Activated CD4-positive, alpha-beta T cell treated with anti-CD3 and anti-CD28 coated beads, Interleukin-2, amount 10 ng/mL, durations not matched to agents 7 days and 5 days (primary cell): Measurements from ENCODE around the gene SFXN2. TPM values are rescaled to one million over a fixed set of nuclear protein-coding genes. Genes with fewer than 3 reads are reported as not detected.
"Not testable (repeated sequence)": the region's sequence is repeated elsewhere in the genome, so short reads cannot be mapped to it uniquely, and the experiment has no call there.

ENCODE experiments used
- CTCF ChIA-PET: fragments of 350-600 bp; sonication (Branson Sonifier 250); formaldehyde crosslinking; loops from one replicate; lab custom pipeline; 2021; ENCODE audit warnings: antibody characterized with exemption; lab: Charles Lee
- POLR2A ChIA-PET: fragments of 350-600 bp; sonication (Branson Sonifier 250); formaldehyde crosslinking; loops from one replicate; lab custom pipeline; 2021; ENCODE audit warnings: antibody characterized with exemption; lab: Charles Lee
- DNase-seq: peaks from one replicate; pipeline ENCODE4 v3.0.0-alpha.2; 2020
- H3K27ac Mint-ChIP-seq: one replicate; pipeline ENCODE4 v1.8.0; 2021; ENCODE audit warnings: mild to moderate bottlenecking, moderate library complexity, mixed read lengths
- H3K27me3 Mint-ChIP-seq: one replicate; pipeline ENCODE4 v1.8.0; 2021; ENCODE audit warnings: mixed read lengths
- H3K36me3 Mint-ChIP-seq: one replicate; pipeline ENCODE4 v1.8.0; 2021; ENCODE audit warnings: low read depth, mixed read lengths
- H3K4me1 Mint-ChIP-seq: one replicate; pipeline ENCODE4 v1.8.0; 2021; ENCODE audit warnings: mixed read lengths
- H3K4me3 Mint-ChIP-seq: one replicate; pipeline ENCODE4 v1.8.0; 2021; ENCODE audit warnings: mild to moderate bottlenecking, moderate library complexity, mixed read lengths
- H3K9me3 Mint-ChIP-seq: one replicate; pipeline ENCODE4 v1.8.0; 2021; ENCODE audit warnings: mixed read lengths
- total RNA-seq, 2 experiments: library from RNA; stranded (reverse); gene quantifications; one replicate each; pipeline ENCODE4 v1.2.3, GENCODE V29; 2021

SFXN2 gene
- total RNA-seq, 2 experiments from 2014 or later = 20.7 to 23.6 TPM

GRCh38 chr10:102744374-102745051, 30.1 kb downstream of the SFXN2 start:
- Mint-ChIP-seq H3K4me3 (peak overlapping the region; percentile 91), H3K27me3 (no peaks in the 10 kb centered on the region), H3K27ac (peak overlapping the region; percentile 95), H3K4me1 (peaks cover 47% of the 10 kb centered on the region), H3K9me3 (peaks cover 4% of the 10 kb centered on the region), H3K36me3 (peaks cover 22% of the 10 kb centered on the region)
- ChIA-PET POLR2A (interaction anchor here (1.2 kb wide), 1 partner anchor 31 kb away, joined by 3 read pairs; no protein-coding TSS in a partner anchor), CTCF (interaction anchor here (1.1 to 2.0 kb wide), 4 partner anchors 9 to 31 kb away, joined by 4 to 8 read pairs (median 5); partner anchors contain the start of genes ARL3 and SFXN2)
- peak; percentile 12 for DNase-seq

DNA sequence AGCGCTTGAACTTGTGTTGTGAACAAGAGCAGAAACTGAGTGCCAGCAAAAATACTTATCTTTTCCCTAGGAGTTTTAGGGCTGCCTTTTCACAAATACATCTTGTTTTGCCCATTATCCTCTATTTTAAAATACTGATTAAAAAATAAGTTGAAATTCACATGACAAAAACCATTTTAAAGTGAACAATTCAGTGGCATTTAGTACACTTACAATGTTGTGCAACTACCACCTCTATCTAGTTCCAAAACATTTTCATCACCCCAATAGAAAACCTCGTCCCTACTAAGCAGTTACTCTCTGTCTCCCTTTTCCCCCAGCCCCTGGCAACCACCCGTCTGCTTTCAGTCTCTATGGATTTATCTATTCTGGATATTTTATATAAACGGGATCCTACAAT, 30.7 kb downstream of the SFXN2 start:
- DNase-seq = no peak
- peaks cover 22% of the 10 kb centered on the region for H3K36me3 Mint-ChIP-seq
- H3K4me3 Mint-ChIP-seq = peak overlapping the region; percentile 91
- H3K27me3 Mint-ChIP-seq = no peaks in the 10 kb centered on the region
- ChIA-PET POLR2A (no interaction called here), CTCF (interaction anchor here (0.5 to 2.0 kb wide), 3 partner anchors 9 to 1157 kb away, joined by 3 to 8 read pairs (median 6); partner anchors contain the start of genes ARL3, DPCD, POLL and SFXN2)
- H3K4me1 Mint-ChIP-seq = peaks cover 47% of the 10 kb centered on the region
- peaks cover 4% of the 10 kb centered on the region for H3K9me3 Mint-ChIP-seq
- no peak overlapping the region for H3K27ac Mint-ChIP-seq

GRCh38 chr10:102752266-102752930, 38.0 kb downstream of the SFXN2 start:
- CTCF ChIA-PET = interaction anchor here (0.7 to 2.5 kb wide), 8 partner anchors 10 to 105 kb away, joined by 3 to 6 read pairs (median 3); partner anchors contain the start of genes ARL3 and SFXN2
- Mint-ChIP-seq H3K4me1 (peaks cover 42% of the 10 kb centered on the region), H3K27ac (peak overlapping the region; percentile 44), H3K27me3 (no peaks in the 10 kb centered on the region), H3K36me3 (peaks cover 13% of the 10 kb centered on the region), H3K4me3 (no peak overlapping the region), H3K9me3 (no peaks in the 10 kb centered on the region)
- POLR2A ChIA-PET = interaction anchor here (0.7 kb wide), 1 partner anchor 9 kb away, joined by 5 read pairs; the partner anchor contains the start of gene WBP1L
- no peak for DNase-seq

DNA sequence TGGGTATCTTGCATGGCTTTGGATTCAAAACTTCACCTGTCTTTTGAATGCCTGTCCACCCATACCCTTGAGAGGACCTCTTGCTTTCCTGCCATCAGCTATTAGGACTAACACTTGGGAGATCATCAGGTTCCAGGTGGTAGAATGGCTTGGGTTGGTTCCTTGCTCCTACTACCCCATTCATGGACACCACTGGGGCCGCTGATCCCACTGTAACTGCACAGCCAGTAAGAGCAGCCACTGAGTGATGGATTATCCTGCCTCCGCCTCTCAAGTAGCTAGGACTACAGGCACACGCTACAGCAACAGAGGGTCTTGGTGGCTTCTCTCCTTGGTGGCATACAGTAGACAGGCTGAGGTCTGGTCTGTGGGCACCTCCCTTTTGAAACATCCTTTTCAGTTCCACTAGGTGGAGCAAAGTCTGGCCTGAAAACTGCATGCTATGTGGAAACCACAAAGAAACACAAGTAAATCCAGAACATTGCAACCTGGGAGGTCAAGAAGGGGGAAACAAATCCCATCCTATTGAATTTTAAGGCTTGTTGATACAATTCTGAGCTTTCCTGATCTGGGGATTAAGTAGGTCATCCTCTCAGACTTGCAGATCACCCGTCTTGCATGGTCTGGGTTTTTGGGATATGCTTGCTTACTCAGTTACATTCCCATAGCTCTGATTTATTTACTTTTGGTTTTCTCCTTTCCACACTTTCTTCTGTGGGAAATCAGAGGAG, 38.7 kb downstream of the SFXN2 start:
- no peaks in the 10 kb centered on the region for H3K9me3 Mint-ChIP-seq
- no peak overlapping the region for H3K27ac Mint-ChIP-seq
- no peak overlapping the region for H3K4me3 Mint-ChIP-seq
- peak; percentile 42 for DNase-seq
- CTCF ChIA-PET = interaction anchor here (0.7 to 2.5 kb wide), 9 partner anchors 8 to 105 kb away, joined by 3 to 8 read pairs (median 4); partner anchors contain the start of genes ARL3 and SFXN2
- peaks cover 13% of the 10 kb centered on the region for H3K36me3 Mint-ChIP-seq
- no peaks in the 10 kb centered on the region for H3K27me3 Mint-ChIP-seq
- peaks cover 45% of the 10 kb centered on the region for H3K4me1 Mint-ChIP-seq
- POLR2A ChIA-PET = no interaction called here

- Mint-ChIP-seq H3K4me3 (no peak overlapping the region), H3K27me3 (no peaks in the 10 kb centered on the region), H3K9me3 (no peaks in the 10 kb centered on the region), H3K36me3 (peaks cover 10% of the 10 kb centered on the region), H3K4me1 (peaks cover 46% of the 10 kb centered on the region), H3K27ac (no peak overlapping the region)
- ChIA-PET POLR2A (no interaction called here), CTCF (interaction anchor here (0.9 to 2.5 kb wide), 5 partner anchors 9 to 21 kb away, joined by 3 to 8 read pairs (median 5); no protein-coding TSS in a partner anchor)
- DNase-seq = no peak
Observed at GRCh38 chr10:102753718-102754117, 39.3 kb downstream of the SFXN2 start.

DNA sequence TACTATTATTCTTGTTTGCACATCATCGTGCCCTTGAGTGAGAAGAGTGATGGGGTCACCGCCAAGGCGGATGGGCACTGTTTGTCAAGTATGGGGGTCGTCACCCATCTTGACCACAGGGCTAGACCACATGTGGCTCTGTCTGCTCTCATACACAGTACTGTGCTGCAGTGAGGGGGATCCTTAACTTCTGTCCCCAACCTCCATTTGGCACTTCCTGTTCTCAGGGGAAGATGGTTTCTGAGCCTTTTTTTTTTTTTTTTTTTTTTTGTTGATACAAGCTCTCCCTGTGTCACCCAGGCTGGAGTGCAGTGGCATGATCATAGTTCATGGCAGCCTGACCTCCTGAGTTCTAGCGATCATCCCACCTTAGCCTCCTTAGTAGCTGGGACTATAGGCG, 42.9 kb downstream of the SFXN2 start:
- CTCF ChIA-PET = interaction anchor here (0.6 kb wide), 1 partner anchor 22 kb away, joined by 3 read pairs; no protein-coding TSS in a partner anchor
- peaks cover 38% of the 10 kb centered on the region for H3K4me1 Mint-ChIP-seq
- H3K27me3 Mint-ChIP-seq = no peaks in the 10 kb centered on the region
- POLR2A ChIA-PET = no interaction called here
- H3K27ac Mint-ChIP-seq = no peak overlapping the region
- H3K4me3 Mint-ChIP-seq = no peak overlapping the region
- no peak for DNase-seq
- peaks cover 12% of the 10 kb centered on the region for H3K36me3 Mint-ChIP-seq
- no peaks in the 10 kb centered on the region for H3K9me3 Mint-ChIP-seq

DNA sequence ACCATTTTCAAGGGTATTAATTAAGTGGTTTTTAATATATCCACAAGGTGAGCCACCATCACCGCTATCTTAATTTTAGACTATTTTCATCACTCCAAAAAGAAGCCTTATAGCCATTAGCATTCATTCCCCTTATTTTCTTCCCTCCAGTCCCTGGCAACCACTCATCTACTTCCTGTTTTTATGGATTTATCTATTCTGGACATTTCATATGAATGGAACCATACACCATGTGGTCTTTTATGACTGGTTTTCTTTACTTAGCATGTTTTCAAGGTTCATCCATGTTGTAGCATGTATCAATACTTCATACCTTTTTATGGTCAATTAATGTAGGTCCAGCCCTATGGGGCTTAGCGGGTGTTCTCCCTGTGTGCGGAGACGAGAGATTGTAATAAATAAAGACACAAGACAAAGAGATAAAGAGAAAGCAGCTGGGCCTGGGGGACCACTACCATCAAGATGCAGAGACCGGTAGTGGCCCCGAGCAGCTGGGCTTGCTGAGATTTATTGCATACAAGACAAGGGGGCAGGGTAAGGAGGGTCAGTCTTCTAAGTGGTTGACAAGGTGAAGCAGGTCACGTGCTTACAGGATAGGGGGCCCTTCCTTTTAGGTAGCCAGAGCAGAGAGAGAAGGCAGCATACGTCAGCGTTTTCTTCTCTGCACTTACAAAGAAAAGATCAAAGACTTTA, 44.0 kb downstream of the SFXN2 start:
- Mint-ChIP-seq H3K4me1 (peaks cover 30% of the 10 kb centered on the region), H3K27me3 (no peaks in the 10 kb centered on the region), H3K4me3 (no peak overlapping the region), H3K36me3 (peaks cover 16% of the 10 kb centered on the region), H3K27ac (no peak overlapping the region), H3K9me3 (no peaks in the 10 kb centered on the region)
- ChIA-PET CTCF (interaction anchor here (0.6 kb wide), 1 partner anchor 21 kb away, joined by 3 read pairs; no protein-coding TSS in a partner anchor), POLR2A (no interaction called here)
- DNase-seq = no peak

DNA sequence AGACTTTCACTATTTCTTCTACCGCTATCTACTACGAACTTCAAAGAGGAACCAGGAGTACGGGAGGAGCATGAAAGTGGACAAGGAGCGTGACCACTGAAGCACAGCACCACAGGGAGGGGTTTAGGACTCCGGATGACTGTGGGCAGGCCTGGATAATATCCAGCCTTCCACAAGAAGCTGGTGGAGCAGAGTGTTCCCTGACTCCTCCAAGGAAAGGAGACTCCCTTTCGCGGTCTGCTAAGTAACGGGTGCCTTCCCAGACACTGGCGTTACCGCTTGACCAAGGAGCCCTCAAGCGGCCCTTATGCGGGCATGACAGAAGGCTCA, 44.5 kb downstream of the SFXN2 start:
- Mint-ChIP-seq H3K4me1 (peaks cover 26% of the 10 kb centered on the region), H3K36me3 (peaks cover 17% of the 10 kb centered on the region)
- DNase-seq, H3K9me3 Mint-ChIP-seq, H3K27ac Mint-ChIP-seq, POLR2A ChIA-PET, H3K27me3 Mint-ChIP-seq, H3K4me3 Mint-ChIP-seq: not testable (repeated sequence)
- CTCF ChIA-PET = interaction anchor here (1.3 kb wide), 1 partner anchor 15 kb away, joined by 4 read pairs; the partner anchor contains the start of gene WBP1L

- Mint-ChIP-seq H3K27ac (no peak overlapping the region), H3K4me3 (no peak overlapping the region), H3K9me3 (no peaks in the 10 kb centered on the region), H3K36me3 (peaks cover 23% of the 10 kb centered on the region), H3K4me1 (peaks cover 28% of the 10 kb centered on the region), H3K27me3 (no peaks in the 10 kb centered on the region)
- DNase-seq = no peak
- ChIA-PET CTCF (interaction anchor here (1.3 kb wide), 1 partner anchor 16 kb away, joined by 4 read pairs; the partner anchor contains the start of gene WBP1L), POLR2A (no interaction called here)
Observed at GRCh38 chr10:102759497-102760210, 45.2 kb downstream of the SFXN2 start.

GRCh38 chr10:102761981-102762380, 47.5 kb downstream of the SFXN2 start:
- Mint-ChIP-seq H3K36me3 (peaks cover 38% of the 10 kb centered on the region), H3K9me3 (no peaks in the 10 kb centered on the region), H3K4me1 (peaks cover 29% of the 10 kb centered on the region), H3K27ac (no peak overlapping the region), H3K4me3 (no peak overlapping the region), H3K27me3 (no peaks in the 10 kb centered on the region)
- ChIA-PET POLR2A (no interaction called here), CTCF (interaction anchor here (0.5 to 1.3 kb wide), 2 partner anchors 10 to 264 kb away, joined by 3 read pairs; no protein-coding TSS in a partner anchor)
- DNase-seq = no peak

DNA sequence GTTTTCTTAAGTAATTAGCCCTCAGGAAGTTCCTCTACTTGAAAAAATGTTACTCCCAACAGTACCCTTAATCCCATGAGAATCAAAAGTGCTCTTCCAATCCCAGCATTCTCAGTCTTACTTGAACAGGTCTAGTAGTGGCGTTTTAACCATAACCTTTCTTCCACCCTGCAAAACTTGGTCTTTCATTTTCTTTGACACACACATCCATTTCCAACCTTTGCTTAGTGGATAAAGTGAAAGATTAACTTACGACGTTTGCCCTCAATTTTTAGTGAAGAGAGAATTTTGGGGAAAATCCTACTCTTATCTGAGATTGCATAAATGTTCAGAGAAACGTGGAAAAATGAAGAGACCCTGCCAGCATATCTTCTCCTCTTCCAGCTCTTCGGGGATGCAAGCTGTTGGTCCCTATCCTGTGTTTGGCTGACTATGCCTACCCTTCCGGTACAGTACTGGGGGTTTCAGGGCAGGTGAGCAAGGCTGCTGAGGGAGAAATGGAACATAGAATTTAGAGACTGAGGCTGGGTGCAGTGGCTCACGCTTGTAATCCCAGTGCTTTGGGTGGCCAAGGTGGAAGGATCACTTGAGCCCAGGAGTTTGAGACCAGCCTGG, 48.1 kb downstream of the SFXN2 start:
- Mint-ChIP-seq H3K4me1 (peaks cover 29% of the 10 kb centered on the region), H3K27ac (no peak overlapping the region), H3K9me3 (no peaks in the 10 kb centered on the region), H3K4me3 (no peak overlapping the region), H3K36me3 (peaks cover 38% of the 10 kb centered on the region), H3K27me3 (no peaks in the 10 kb centered on the region)
- POLR2A ChIA-PET = no interaction called here
- CTCF ChIA-PET = interaction anchor here (0.5 to 1.7 kb wide), 5 partner anchors 11 to 264 kb away, joined by 3 read pairs; no protein-coding TSS in a partner anchor
- DNase-seq = no peak
